HG03103 (cell line): Measurements from ENCODE around the gene GABRR2.

ENCODE experiments used
- ATAC-seq: cut with Tn5 transposase; IDR thresholded peaks from one replicate; pipeline ENCODE4 v1.9.1; 2021; ENCODE audit warnings: low read depth; ENCODE audit not compliant: unreplicated experiment

Gene GABRR2

GRCh38 chr6:89217299-89217910 lies 97.7 kb downstream of the GABRR2 start, which contains the start of gene GABRR1:
GABRR1 (minus strand) TSS chr6:89217358; CDS start chr6:89217322, 36 bp downstream.
- no peak for ATAC-seq

GRCh38 chr6:89216411-89216810 lies 98.7 kb downstream of the GABRR2 start:
- no peak for ATAC-seq

GRCh38 chr6:89215391-89215790 lies 99.7 kb downstream of the GABRR2 start:
- ATAC-seq, result no peak

GRCh38 chr6:89214197-89214596 lies 100.9 kb downstream of the GABRR2 start:
- no peak for ATAC-seq

GRCh38 chr6:89212472-89212871 lies 102.6 kb downstream of the GABRR2 start:
- no peak for ATAC-seq

- no peak for ATAC-seq
Measured at GRCh38 chr6:89209457-89209856, 105.6 kb downstream of the GABRR2 start.

- no peak for ATAC-seq
Measured at GRCh38 chr6:89208551-89208950, 106.5 kb downstream of the GABRR2 start.
